ENCODE data around the gene OBP2B.
"Not testable (repeated sequence)": the region's sequence is repeated elsewhere in the genome, so short reads cannot be mapped to it uniquely, and the experiment has no call there.

The OBP2B gene

GRCh38 chr9:133169687-133170086 is 39.4 kb downstream of the OBP2B start:
- H3K4me3 Mint-ChIP-seq; H3K9me3 Mint-ChIP-seq; H3K27ac Mint-ChIP-seq; H3K36me3 Mint-ChIP-seq (ENCODE audit: insufficient read depth); DNase-seq; ATAC-seq (replicated peaks); H3K4me1 Mint-ChIP-seq (ENCODE audit: low read depth in 2 of 2): not testable (repeated sequence)
- H3K27me3 Mint-ChIP-seq: peaks cover 10 to 20% of the 10 kb centered on the region in 2 donors

- peaks cover 10 to 20% of the 10 kb centered on the region in 2 donors for H3K27me3 Mint-ChIP-seq
- H3K36me3 Mint-ChIP-seq (ENCODE audit: insufficient read depth): peaks cover 3% of the 10 kb centered on the region
- H3K4me3 Mint-ChIP-seq: no peak overlapping the region
- DNase-seq (no peak), ATAC-seq (replicated peaks) (no peak)
- no peaks in the 10 kb centered on the region for H3K9me3 Mint-ChIP-seq
- H3K27ac Mint-ChIP-seq: no peak overlapping the region
- H3K4me1 Mint-ChIP-seq (ENCODE audit: low read depth in 2 of 2): no peaks in the 10 kb centered on the region
These were observed 39.9 kb downstream of the OBP2B start for GRCh38 chr9:133169102-133169501.

GRCh38 chr9:133168432-133168831 is 40.6 kb downstream of the OBP2B start:
- ATAC-seq (replicated peaks): no peak
- Mint-ChIP-seq H3K4me3 (no peak overlapping the region), H3K27ac (no peak overlapping the region), H3K27me3 (peaks cover 10 to 20% of the 10 kb centered on the region in 2 donors), H3K36me3 (ENCODE audit: insufficient read depth) (peaks cover 3% of the 10 kb centered on the region), H3K9me3 (no peaks in the 10 kb centered on the region), H3K4me1 (ENCODE audit: low read depth in 2 of 2) (peaks cover 0 to 2% of the 10 kb centered on the region in 2 donors)
- DNase-seq: no peak

GRCh38 chr9:133167769-133168168 is 41.3 kb downstream of the OBP2B start:
- H3K4me3 Mint-ChIP-seq: no peak overlapping the region
- DNase-seq (no peak), ATAC-seq (replicated peaks) (no peak)
- peaks cover 0 to 3% of the 10 kb centered on the region in 2 donors for H3K4me1 Mint-ChIP-seq (ENCODE audit: low read depth in 2 of 2)
- no peaks in the 10 kb centered on the region for H3K9me3 Mint-ChIP-seq
- peaks cover 3% of the 10 kb centered on the region for H3K36me3 Mint-ChIP-seq (ENCODE audit: insufficient read depth)
- H3K27ac Mint-ChIP-seq: no peak overlapping the region
- H3K27me3 Mint-ChIP-seq: peaks cover 10 to 20% of the 10 kb centered on the region in 2 donors

GRCh38 chr9:133167096-133167730 is 41.8 kb downstream of the OBP2B start:
- peaks cover 8 to 19% of the 10 kb centered on the region in 2 donors for H3K27me3 Mint-ChIP-seq
- no peak for ATAC-seq (replicated peaks)
- H3K4me3 Mint-ChIP-seq: no peak overlapping the region

GRCh38 chr9:133166392-133166791 is 42.7 kb downstream of the OBP2B start:
- H3K4me1 Mint-ChIP-seq (ENCODE audit: low read depth in 2 of 2): peaks cover 0 to 7% of the 10 kb centered on the region in 2 donors
- no peak overlapping the region for H3K27ac Mint-ChIP-seq
- H3K9me3 Mint-ChIP-seq: no peaks in the 10 kb centered on the region
- ATAC-seq (replicated peaks): no peak
- H3K36me3 Mint-ChIP-seq (ENCODE audit: insufficient read depth): peaks cover 3% of the 10 kb centered on the region
- peaks cover under 1 to 11% of the 10 kb centered on the region in 2 donors for H3K27me3 Mint-ChIP-seq
- H3K4me3 Mint-ChIP-seq: no peak overlapping the region
- DNase-seq: no peak

More at GRCh38 chr9:133167096-133167730, 41.8 kb downstream of the OBP2B start:
- Mint-ChIP-seq H3K9me3 (no peaks in the 10 kb centered on the region), H3K27ac (no peak overlapping the region), H3K36me3 (ENCODE audit: insufficient read depth) (peaks cover 3% of the 10 kb centered on the region), H3K4me1 (ENCODE audit: low read depth in 2 of 2) (peaks cover 0 to 7% of the 10 kb centered on the region in 2 donors)
- no peak for DNase-seq

- ATAC-seq (replicated peaks) (no peak), DNase-seq (no peak)
- H3K36me3 Mint-ChIP-seq (ENCODE audit: insufficient read depth): peaks cover 3% of the 10 kb centered on the region
- no peak overlapping the region for H3K27ac Mint-ChIP-seq
- no peak overlapping the region for H3K4me3 Mint-ChIP-seq
- H3K4me1 Mint-ChIP-seq (ENCODE audit: low read depth in 2 of 2): peaks cover 0 to 7% of the 10 kb centered on the region in 2 donors
- no peaks in the 10 kb centered on the region for H3K9me3 Mint-ChIP-seq
- peaks cover 0 to 7% of the 10 kb centered on the region in 2 donors for H3K27me3 Mint-ChIP-seq
These were observed 43.7 kb downstream of the OBP2B start for GRCh38 chr9:133165452-133165730.

GRCh38 chr9:133164191-133164590 is 44.9 kb downstream of the OBP2B start:
- Mint-ChIP-seq H3K9me3 (no peaks in the 10 kb centered on the region), H3K4me3 (peak overlapping the region; percentile 72 to 76), H3K4me1 (ENCODE audit: low read depth in 2 of 2) (peaks cover 0 to 7% of the 10 kb centered on the region in 2 donors), H3K27ac (peak overlapping the region in 1 of 2 donors; percentile 73), H3K36me3 (ENCODE audit: insufficient read depth) (peaks cover 3% of the 10 kb centered on the region), H3K27me3 (peaks cover 0 to 7% of the 10 kb centered on the region in 2 donors)
- DNase-seq (no peak), ATAC-seq (replicated peaks) (no peak)

GRCh38 chr9:133163504-133164172 is 45.4 kb downstream of the OBP2B start, which contains the start of gene GBGT1:
TSS of gene GBGT1 (minus strand) at chr9:133163914. CDS start at chr9:133162412, 1,502 bp downstream.
- ATAC-seq (replicated peaks) (peak; percentile 58), DNase-seq (no peak)
- Mint-ChIP-seq H3K4me1 (ENCODE audit: low read depth in 2 of 2) (peaks cover 0 to 7% of the 10 kb centered on the region in 2 donors), H3K27ac (peak within 1 kb of the TSS in 1 of 2 donors; percentile 73), H3K4me3 (peak within 1 kb of the TSS; percentile 72 to 76), H3K9me3 (no peaks in the 10 kb centered on the region), H3K36me3 (ENCODE audit: insufficient read depth) (peaks cover 6% of the 10 kb centered on the region), H3K27me3 (peaks cover 0 to 7% of the 10 kb centered on the region in 2 donors)

GRCh38 chr9:133162861-133163503 is 46.1 kb downstream of the OBP2B start:
- H3K4me1 Mint-ChIP-seq (ENCODE audit: low read depth in 2 of 2): peaks cover 0 to 7% of the 10 kb centered on the region in 2 donors
- ATAC-seq (replicated peaks) (no peak), DNase-seq (no peak)
- H3K36me3 Mint-ChIP-seq (ENCODE audit: insufficient read depth): peaks cover 6% of the 10 kb centered on the region
- H3K27ac Mint-ChIP-seq: no peak overlapping the region
- no peaks in the 10 kb centered on the region for H3K9me3 Mint-ChIP-seq
- H3K27me3 Mint-ChIP-seq: peaks cover 0 to 1% of the 10 kb centered on the region in 2 donors
- H3K4me3 Mint-ChIP-seq: peak overlapping the region; percentile 54 to 72

- H3K27me3 Mint-ChIP-seq: no peaks in the 10 kb centered on the region
These were observed 47.5 kb downstream of the OBP2B start for GRCh38 chr9:133161547-133161950.

GRCh38 chr9:133160742-133161546 is 48.1 kb downstream of the OBP2B start:
- DNase-seq (peak in 1 of 3 experiments; percentile 47), ATAC-seq (replicated peaks) (peak; percentile 75)
- Mint-ChIP-seq H3K36me3 (ENCODE audit: insufficient read depth) (peaks cover 3% of the 10 kb centered on the region), H3K4me3 (no peak overlapping the region), H3K4me1 (ENCODE audit: low read depth in 2 of 2) (peaks cover 0 to 7% of the 10 kb centered on the region in 2 donors), H3K27me3 (no peaks in the 10 kb centered on the region), H3K27ac (no peak overlapping the region), H3K9me3 (no peaks in the 10 kb centered on the region)

More at GRCh38 chr9:133161547-133161950, 47.5 kb downstream of the OBP2B start:
- DNase-seq (no peak), ATAC-seq (replicated peaks) (no peak)
- peak overlapping the region in 1 of 2 donors; percentile 13 for H3K4me3 Mint-ChIP-seq
- H3K4me1 Mint-ChIP-seq (ENCODE audit: low read depth in 2 of 2): peaks cover 0 to 7% of the 10 kb centered on the region in 2 donors
- no peaks in the 10 kb centered on the region for H3K9me3 Mint-ChIP-seq
- H3K27ac Mint-ChIP-seq: peak overlapping the region in 1 of 2 donors; percentile 1
- peaks cover 6% of the 10 kb centered on the region for H3K36me3 Mint-ChIP-seq (ENCODE audit: insufficient read depth)

- H3K27me3 Mint-ChIP-seq: no peaks in the 10 kb centered on the region
- no peak overlapping the region for H3K4me3 Mint-ChIP-seq
- no peak overlapping the region for H3K27ac Mint-ChIP-seq
- no peaks in the 10 kb centered on the region for H3K9me3 Mint-ChIP-seq
- ATAC-seq (replicated peaks) (no peak), DNase-seq (no peak)
- peaks cover 5% of the 10 kb centered on the region for H3K36me3 Mint-ChIP-seq (ENCODE audit: insufficient read depth)
- H3K4me1 Mint-ChIP-seq (ENCODE audit: low read depth in 2 of 2): peaks cover 0 to 6% of the 10 kb centered on the region in 2 donors
These were observed 50.4 kb downstream of the OBP2B start for GRCh38 chr9:133158695-133159094.

All from effector memory CD8-positive, alpha-beta T cell (primary cell).